ENCODE results near the gene ASIC4. TPM values are rescaled to one million over a fixed set of nuclear protein-coding genes. Genes with fewer than 3 reads are reported as not detected.

ASIC4 gene
- total RNA-seq, 1 experiment from 2014 or later: 0.11 TPM

DNA sequence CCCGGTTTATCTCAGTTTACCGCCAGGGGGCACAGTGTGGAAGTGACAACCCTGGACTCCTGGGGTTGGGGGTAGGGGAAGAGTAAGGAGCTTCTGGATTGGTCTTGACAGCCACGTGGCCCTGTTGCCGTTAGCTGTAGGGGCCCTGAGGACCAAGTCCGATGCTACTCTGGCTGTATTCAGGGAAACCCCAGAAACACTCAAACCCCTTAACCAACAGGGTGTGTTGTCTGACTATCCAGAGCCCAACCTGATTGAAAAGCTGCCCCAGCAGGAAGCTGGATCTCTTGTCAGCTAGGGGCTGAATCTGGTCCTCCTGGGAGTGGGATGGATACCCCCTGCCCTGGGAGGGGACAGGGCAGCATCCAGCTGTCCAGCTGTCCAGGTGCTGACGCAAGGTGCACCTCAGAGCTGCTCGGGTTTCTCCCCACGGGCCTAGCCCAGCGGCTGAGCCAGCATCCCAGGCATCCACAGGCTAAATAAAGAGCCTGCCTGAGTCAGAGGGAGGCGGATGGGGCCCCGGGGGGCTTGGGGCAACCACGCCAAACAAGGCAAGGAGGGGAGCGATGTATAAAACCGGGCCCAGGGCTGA is 18.7 kb upstream of the ASIC4 start:
- DNase-seq (peak; percentile 59), ATAC-seq (no peak)
- H3K4me1 ChIP-seq (ENCODE audit: insufficient read depth, low read length): peaks cover 21% of the 10 kb centered on the region
- ChIA-PET POLR2A (ENCODE audit: unreplicated experiment) (interaction anchor here (0.6 to 0.7 kb wide), 3 partner anchors 14 to 502 kb away, joined by 3 to 4 read pairs (median 3); no protein-coding TSS in a partner anchor), CTCF (interaction anchor here (0.5 to 2.4 kb wide), 8 partner anchors 11 to 40 kb away, joined by 3 to 47 read pairs (median 6); no protein-coding TSS in a partner anchor)
- no peaks in the 10 kb centered on the region for H3K27me3 ChIP-seq (ENCODE audit: low read length)
- H3K9me3 ChIP-seq (ENCODE audit: low read length): no peaks in the 10 kb centered on the region
- H3K27ac ChIP-seq (ENCODE audit: low read length): no peak overlapping the region
- H3K79me2 ChIP-seq (ENCODE audit: low read length): peaks cover 16% of the 10 kb centered on the region
- H3F3A ChIP-seq (ENCODE audit: low read length, unreplicated experiment): no peaks in the 10 kb centered on the region
- no peak overlapping the region for H3K4me3 ChIP-seq (ENCODE audit: low read length)
- no peaks in the 10 kb centered on the region for H3K9me2 ChIP-seq (replicated peaks; ENCODE audit: low read length)
- intact Hi-C loops (cut with micrococcal nuclease): loop anchor here (1.0 to 5.0 kb wide), 2 partner anchors 35 to 108 kb away; partner anchors contain the start of gene DNPEP
- H3K36me3 ChIP-seq (ENCODE audit: low read depth, low read length): no peaks in the 10 kb centered on the region
- H2AFZ ChIP-seq (ENCODE audit: low read length): no peak overlapping the region
- no peaks in the 10 kb centered on the region for H4K20me1 ChIP-seq (ENCODE audit: low read length)
- H3K4me2 ChIP-seq (ENCODE audit: low read length): no peak overlapping the region
- BruUV-seq (replicated peaks): no TSS peak
- H3K9ac ChIP-seq (ENCODE audit: low read length): no peak overlapping the region
- TF ChIP-seq EZH2phosphoT487 (IDR thresholded peaks at IDR 0.05; ENCODE audit: borderline replicate concordance, low read length): no peak
- TF ChIP-seq, protein P1, sequence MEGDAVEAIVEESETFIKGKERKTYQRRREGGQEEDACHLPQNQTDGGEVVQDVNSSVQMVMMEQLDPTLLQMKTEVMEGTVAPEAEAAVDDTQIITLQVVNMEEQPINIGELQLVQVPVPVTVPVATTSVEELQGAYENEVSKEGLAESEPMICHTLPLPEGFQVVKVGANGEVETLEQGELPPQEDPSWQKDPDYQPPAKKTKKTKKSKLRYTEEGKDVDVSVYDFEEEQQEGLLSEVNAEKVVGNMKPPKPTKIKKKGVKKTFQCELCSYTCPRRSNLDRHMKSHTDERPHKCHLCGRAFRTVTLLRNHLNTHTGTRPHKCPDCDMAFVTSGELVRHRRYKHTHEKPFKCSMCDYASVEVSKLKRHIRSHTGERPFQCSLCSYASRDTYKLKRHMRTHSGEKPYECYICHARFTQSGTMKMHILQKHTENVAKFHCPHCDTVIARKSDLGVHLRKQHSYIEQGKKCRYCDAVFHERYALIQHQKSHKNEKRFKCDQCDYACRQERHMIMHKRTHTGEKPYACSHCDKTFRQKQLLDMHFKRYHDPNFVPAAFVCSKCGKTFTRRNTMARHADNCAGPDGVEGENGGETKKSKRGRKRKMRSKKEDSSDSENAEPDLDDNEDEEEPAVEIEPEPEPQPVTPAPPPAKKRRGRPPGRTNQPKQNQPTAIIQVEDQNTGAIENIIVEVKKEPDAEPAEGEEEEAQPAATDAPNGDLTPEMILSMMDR (conservative IDR thresholded peaks at IDR 0.05; ENCODE audit: low read depth, low read length): peak; percentile 74

DNA sequence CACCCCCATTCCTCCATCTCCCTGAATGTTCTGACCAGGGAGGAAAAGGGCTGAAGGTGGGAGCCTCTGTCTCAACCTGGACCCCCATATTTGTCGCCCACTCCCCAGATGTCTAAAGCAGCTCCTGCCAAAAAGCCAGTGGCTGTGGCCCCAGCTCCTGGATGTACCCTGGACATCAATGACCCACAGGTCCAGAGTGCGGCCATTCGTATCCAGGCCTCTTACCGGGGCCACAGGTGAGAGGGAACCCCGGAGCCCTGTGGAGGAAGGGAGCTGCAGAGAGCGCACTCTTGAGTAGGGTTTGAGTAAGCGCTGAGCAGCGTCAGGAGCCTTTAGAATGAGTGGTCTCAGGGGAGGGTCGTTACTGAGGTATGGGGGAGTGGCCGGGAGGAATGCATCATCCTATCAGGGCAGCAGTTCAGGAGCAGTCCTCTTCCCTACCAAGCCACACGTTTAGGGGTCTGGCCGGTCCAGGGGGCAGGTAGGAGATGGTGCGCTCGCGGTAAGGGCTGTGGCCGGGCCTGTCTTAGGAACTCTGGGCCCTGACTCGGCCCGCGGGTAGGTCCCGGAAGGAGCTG is 17.9 kb upstream of the ASIC4 start:
- H3F3A ChIP-seq (ENCODE audit: low read length, unreplicated experiment): no peaks in the 10 kb centered on the region
- ChIA-PET CTCF (interaction anchor here (0.7 to 2.4 kb wide), 5 partner anchors 12 to 34 kb away, joined by 3 to 47 read pairs (median 12); no protein-coding TSS in a partner anchor), POLR2A (ENCODE audit: unreplicated experiment) (no interaction called here)
- DNase-seq (no peak), ATAC-seq (no peak)
- no peak overlapping the region for H3K4me3 ChIP-seq (ENCODE audit: low read length)
- H3K79me2 ChIP-seq (ENCODE audit: low read length): peaks cover 16% of the 10 kb centered on the region
- no peak overlapping the region for H3K27ac ChIP-seq (ENCODE audit: low read length)
- no peak overlapping the region for H2AFZ ChIP-seq (ENCODE audit: low read length)
- TF ChIP-seq, protein P1 (conservative IDR thresholded peaks at IDR 0.05; ENCODE audit: low read depth, low read length): no peak
- no peak for TF ChIP-seq EZH2phosphoT487 (IDR thresholded peaks at IDR 0.05; ENCODE audit: borderline replicate concordance, low read length)
- TF ChIP-seq EZH2 (IDR thresholded peaks at IDR 0.05; ENCODE audit: low read length, unreplicated experiment): no peak
- no peak overlapping the region for H3K9ac ChIP-seq (ENCODE audit: low read length)
- intact Hi-C loops (cut with micrococcal nuclease): loop anchor here (5.0 kb wide), 1 partner anchor 109 kb away; the partner anchor contains the start of gene DNPEP
- no peaks in the 10 kb centered on the region for H3K27me3 ChIP-seq (ENCODE audit: low read length)
- H3K9me2 ChIP-seq (replicated peaks; ENCODE audit: low read length): no peaks in the 10 kb centered on the region
- BruUV-seq (replicated peaks): no TSS peak
- peaks cover 21% of the 10 kb centered on the region for H3K4me1 ChIP-seq (ENCODE audit: insufficient read depth, low read length)
- H4K20me1 ChIP-seq (ENCODE audit: low read length): no peaks in the 10 kb centered on the region
- no peaks in the 10 kb centered on the region for H3K36me3 ChIP-seq (ENCODE audit: low read depth, low read length)
- no peak overlapping the region for H3K4me2 ChIP-seq (ENCODE audit: low read length)
- H3K9me3 ChIP-seq (ENCODE audit: low read length): no peaks in the 10 kb centered on the region

Data from PC-3 (cell line).